Head of caudate nucleus (tissue), 42 donors: Measurements from ENCODE around the gene KLHL40.

Experiments used
- DNase-seq, 42 donors: peaks; one replicate each; pipeline versions ENCODE4 v3.0.0 to v3.0.0-alpha.2; 2020 to 2021; ENCODE audit warnings: mixed read lengths in 7 of 42
- intact Hi-C: fragments of 100-400 bp; cut with DNase I; formaldehyde crosslinking; loops from one replicate; pipeline ENCODE4 v1.15.0; 2022

KLHL40 gene

GRCh38 chr3:42655980-42656679 is 29.2 kb upstream of the KLHL40 start:
- peak in 14 of 42 donors; percentile 10 to 82 (median 49) for DNase-seq
- intact Hi-C loops, result no loop called here

- intact Hi-C loops, result no loop called here
- peak in 2 of 42 donors; percentile 9 to 16 for DNase-seq
Observed at GRCh38 chr3:42656680-42657610, 28.4 kb upstream of the KLHL40 start.

GRCh38 chr3:42657675-42658074 is 27.7 kb upstream of the KLHL40 start:
- peak in 1 of 42 donors; percentile 39 for DNase-seq
- intact Hi-C loops, result no loop called here

GRCh38 chr3:42658091-42658770 is 27.1 kb upstream of the KLHL40 start:
- intact Hi-C loops, result no loop called here
- peak in 28 of 42 donors; percentile 15 to 80 (median 56) for DNase-seq

DNA sequence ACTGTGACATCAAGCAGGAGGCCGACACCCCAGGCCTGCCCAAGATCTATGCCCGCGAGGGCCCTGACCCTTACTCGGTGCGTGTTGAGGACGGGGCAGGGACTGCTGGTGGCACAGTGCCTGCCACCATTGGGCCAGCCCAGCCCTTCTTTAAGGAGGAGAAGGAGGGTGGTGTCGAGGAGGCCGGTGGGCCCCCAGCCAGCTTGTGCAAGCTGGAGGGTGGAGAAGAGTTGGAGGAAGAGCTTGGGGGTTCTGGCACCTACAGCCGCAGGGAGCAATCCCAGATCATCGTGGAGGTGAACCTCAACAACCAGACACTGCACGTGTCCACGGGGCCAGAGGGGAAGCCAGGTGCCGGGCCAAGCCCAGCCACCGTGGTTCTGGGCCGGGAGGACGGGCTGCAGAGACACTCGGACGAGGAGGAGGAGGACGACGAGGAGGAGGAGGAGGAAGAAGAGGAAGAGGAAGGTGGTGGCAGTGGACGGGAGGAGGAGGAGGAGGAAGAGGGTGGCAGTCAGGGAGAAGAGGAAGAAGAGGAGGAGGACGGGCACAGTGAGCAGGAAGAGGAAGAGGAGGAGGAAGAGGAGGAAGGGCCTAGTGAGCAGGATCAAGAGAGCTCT is 26.5 kb upstream of the KLHL40 start:
- intact Hi-C loops, result no loop called here
- peak in 6 of 42 donors; percentile 3 to 43 (median 6) for DNase-seq

GRCh38 chr3:42659451-42660130 is 25.7 kb upstream of the KLHL40 start:
- peak in 12 of 42 donors; percentile 4 to 51 (median 18) for DNase-seq
- intact Hi-C loops, result no loop called here

DNA sequence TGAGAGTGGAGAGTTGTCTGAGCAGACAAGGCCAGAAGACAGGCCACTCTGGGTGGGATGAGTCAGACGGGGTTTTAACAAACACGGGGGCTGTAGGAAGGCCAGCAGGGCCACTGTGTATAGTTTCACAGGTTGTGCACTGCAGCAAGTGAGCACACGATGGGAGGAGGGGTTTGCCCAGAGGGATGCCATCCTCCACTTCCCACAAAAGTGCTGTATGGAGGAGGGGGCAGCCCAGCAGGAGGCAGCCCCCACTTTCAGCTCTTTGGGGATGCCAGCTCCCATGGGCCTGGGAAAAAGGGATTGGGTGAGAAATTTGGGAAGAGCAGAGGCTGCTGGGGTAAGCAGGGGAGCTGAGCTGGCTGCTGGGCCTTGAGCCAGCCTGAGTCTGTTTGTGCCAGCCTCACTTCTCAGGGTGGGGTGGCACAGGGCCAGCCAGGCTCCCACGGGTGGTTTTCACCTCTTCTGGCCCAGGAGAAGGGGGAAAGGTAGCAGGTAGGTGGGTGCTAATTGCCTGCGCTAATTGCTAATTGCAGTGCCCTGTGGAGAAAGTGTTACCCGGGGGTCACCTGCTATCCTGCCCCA is 25.1 kb upstream of the KLHL40 start:
- DNase-seq, result peak in 15 of 42 donors; percentile 9 to 59 (median 15)
- intact Hi-C loops, result no loop called here

DNA sequence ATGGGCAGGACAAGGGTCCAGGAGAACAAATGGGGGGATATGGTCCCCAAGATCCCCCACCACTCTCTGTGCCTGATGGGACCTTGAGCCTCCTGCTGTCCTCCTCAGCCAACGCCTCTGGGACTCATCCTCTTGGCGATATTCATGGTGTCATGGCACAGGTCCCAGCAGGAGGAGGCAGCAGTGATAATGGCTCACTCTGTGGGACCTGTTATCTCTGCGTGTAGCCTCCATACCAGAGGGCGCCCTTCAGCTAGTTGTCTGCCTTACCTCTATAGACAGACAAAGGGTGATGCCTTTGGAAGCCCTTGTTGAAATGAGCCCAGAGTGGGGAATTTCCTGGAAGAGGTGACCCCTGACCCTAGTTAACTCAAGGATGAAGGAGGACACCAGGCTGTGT is 24.4 kb upstream of the KLHL40 start:
- intact Hi-C loops, result no loop called here
- peak in 16 of 42 donors; percentile 14 to 64 (median 25) for DNase-seq

DNA sequence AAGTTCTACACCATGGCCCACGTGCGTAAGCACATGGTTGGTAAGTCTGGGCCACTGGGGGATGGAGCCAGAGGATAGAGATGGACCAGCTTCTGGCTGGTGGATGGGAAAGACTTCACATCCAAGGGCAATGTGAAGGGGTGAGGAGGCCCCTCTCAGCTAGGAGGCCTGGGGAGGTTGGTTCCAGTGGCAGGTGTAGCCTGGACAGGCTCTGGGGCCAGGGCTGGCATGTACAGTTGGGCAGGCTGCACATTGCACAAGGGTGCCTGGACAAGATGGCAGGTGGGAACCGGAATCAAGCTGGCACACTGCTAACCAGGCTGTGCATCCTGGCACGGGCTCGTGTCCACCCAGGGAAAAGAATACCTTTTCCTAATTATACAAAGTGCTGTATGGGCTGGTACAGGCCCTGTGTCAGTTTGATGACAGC is 23.7 kb upstream of the KLHL40 start:
- peak in 4 of 42 donors; percentile 1 to 42 (median 10) for DNase-seq
- intact Hi-C loops, result no loop called here

DNA sequence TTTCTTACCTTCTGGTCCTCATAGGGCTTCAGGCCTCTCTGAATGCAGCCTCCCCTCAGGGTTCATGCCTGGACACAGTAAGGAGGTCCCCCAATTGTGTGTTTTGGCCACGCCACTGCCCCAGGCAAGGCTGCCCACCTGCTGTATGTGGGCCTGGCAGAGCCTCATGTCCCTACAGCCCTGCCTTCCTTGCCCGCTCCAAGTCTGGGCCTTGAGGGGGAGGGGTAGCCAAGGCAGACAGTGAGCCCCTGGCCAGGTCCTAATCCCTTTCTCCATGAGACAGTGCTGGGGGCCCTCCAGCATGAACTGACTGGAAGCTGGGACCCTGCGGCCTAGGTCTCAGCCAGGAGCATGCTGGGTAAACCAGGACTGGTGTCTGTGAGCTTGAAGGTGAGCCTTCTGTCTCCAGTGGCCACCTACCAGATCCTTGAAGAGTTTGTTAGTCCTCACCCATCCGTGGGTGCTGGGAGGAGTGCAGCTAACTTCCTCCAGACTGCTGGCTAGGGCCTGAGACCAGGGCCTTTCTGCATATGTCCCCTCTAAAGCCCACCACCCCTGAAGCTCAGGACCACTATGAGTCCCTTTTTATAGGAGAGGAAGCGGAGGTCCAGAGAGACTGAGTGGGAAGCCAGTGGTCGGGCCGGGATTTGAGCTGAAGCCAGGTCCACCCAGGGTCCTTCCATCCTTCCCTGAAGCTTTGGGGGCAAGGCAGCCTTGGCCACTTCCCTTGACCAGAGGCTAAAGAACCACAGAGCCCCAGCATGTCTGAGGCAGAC is 23.1 kb upstream of the KLHL40 start:
- intact Hi-C loops, result no loop called here
- peak in 5 of 42 donors; percentile 1 to 41 (median 3) for DNase-seq

DNA sequence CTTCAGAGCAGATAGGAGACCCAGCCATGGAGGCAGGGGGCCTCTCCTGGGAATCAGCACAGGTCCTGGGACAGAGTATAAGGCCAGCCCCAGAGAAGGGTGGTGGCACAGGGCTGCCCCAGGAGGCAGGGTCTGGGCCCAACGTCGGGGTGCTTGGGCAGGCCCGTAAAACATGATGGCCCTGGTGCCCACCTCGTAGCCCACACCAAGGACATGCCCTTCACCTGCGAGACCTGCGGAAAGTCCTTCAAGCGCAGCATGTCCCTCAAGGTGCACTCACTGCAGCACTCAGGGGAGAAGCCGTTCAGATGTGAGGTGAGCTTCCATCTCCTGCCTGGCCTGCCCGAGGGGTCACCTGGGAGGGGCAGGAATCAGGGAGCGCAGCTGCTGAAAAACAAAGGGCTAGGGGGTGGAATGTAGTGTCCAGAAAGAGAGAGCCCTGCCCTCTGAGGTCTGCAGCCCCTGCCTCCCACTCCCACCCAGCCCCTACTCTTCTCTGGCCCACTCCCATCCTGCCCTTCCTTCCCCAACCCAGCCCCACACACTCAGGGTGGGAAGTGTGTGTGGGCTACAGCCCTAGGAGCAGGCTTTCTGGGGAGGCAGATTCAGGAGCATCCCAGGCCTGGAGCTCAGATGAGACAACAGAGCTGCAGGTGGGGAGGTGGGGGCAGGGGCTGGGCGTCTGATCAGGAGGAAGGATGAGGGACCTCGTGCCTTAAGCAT is 22.4 kb upstream of the KLHL40 start:
- intact Hi-C loops, result no loop called here
- DNase-seq, result peak in 5 of 42 donors; percentile 1 to 45 (median 28)

DNA sequence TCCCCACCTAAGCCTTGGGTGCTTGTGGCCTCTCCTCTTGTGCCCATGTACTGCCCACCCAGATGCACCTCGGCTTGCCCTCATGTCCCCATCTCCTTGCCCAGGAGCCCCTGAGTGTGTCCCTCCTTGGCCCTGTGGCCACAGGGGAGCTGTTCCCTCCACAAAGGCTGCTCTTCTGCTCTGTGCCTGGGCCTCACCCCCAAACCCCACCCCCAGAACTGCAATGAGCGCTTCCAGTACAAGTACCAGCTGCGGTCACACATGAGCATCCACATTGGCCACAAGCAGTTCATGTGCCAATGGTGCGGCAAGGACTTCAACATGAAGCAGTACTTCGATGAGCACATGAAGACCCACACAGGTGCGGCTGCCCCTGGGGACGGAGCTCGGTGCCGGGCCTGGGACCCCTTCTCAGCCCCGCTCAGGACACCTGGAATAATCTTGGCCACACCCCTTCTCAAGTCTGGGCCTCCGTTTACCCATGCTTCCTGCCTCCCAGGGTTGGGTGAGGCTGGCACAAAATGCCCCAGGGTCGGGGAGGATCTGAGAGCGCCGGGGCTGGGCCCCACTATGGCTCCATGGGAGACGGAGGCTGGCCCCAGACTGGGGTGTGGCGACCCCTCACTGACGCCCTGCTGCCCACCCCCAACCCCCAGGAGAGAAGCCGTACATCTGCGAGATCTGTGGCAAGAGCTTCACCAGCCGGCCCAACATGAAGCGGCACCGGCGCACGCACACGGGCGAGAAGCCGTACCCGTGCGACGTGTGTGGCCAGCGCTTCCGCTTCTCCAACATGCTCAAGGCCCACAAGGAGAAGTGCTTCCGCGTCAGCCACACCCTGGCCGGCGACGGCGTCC is 21.5 kb upstream of the KLHL40 start:
- DNase-seq, result peak in 9 of 42 donors; percentile 2 to 41 (median 13)
- intact Hi-C loops, result no loop called here

- peak in 6 of 42 donors; percentile 2 to 40 (median 17) for DNase-seq
- intact Hi-C loops, result no loop called here
Observed at GRCh38 chr3:42664438-42664803, 20.9 kb upstream of the KLHL40 start.

DNA sequence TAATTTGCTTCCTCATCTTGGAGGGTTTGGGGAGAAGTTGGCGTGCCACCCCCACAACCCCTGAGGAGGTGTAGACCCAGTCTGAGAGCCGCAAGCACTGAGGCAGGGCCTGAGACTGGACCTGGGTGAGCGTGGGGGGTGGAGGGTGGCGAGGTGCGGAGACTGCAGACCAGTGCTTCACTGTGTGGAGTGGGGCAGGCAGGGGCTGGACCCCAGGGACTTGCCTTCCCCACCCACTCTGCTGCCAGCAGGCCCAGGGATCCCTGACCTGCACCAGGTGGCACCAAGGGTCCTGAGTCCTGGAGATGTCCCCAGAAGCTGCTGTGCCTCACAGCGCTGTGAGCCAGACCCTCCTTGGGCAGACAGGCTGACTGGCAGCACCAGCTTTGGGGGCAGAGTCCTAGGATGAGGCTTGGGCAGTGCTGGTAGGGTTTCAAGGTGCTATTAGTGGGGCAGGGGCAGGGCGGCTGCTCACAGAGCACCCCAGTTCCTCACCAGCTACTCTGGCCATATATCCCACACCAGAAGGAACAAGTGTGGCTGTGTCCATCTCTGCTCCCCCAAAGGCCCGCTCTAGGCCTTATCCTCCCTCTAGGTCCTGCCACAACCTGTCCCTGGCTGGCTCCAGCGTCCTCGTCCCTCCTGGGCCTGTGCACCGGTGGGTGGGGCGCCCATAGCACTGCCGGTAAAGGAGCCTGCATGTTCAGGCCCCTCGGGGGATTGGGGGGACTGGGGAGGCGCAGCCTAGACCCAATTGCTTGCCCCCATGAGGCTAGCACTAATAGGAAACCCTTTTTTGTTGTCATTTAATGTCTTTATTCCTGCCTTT is 20.1 kb upstream of the KLHL40 start:
- intact Hi-C loops, result no loop called here
- peak in 9 of 42 donors; percentile 3 to 36 (median 8) for DNase-seq

- DNase-seq, result peak in 11 of 42 donors; percentile 5 to 47 (median 10)
- intact Hi-C loops, result no loop called here
Observed at GRCh38 chr3:42666022-42666421, 19.3 kb upstream of the KLHL40 start.
